ENCODE results near the gene FOXO4. TPM values are rescaled to one million over a fixed set of nuclear protein-coding genes. Genes with fewer than 3 reads are reported as not detected.

The FOXO4 gene
- total and polyA plus RNA-seq, 10 of the 15 experiments (the other 5 are each of a cell fraction or from before 2014, with no cell fraction given) = 0.05 to 6.9 (median 2.3) TPM

DNA sequence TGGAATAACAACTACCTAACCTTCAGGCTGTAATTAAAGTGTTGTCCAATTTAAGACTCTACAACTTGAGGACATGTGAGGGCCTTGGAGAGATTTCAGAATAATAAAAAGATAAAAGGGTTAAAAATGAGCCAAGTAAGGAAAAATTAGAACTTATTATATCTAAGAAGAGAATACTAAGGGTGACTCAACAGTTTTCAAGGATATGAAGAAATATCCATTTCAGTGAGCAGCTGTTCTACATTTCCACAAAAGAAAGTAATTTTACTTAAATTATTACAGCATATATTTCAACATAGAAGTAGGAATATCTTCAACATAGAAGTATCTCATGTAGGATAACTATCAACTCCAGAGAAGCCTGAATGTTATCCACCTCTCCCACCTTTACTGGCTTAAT lies 38.8 kb upstream of the FOXO4 start (continued):
- TF ChIP-seq, protein P1, sequence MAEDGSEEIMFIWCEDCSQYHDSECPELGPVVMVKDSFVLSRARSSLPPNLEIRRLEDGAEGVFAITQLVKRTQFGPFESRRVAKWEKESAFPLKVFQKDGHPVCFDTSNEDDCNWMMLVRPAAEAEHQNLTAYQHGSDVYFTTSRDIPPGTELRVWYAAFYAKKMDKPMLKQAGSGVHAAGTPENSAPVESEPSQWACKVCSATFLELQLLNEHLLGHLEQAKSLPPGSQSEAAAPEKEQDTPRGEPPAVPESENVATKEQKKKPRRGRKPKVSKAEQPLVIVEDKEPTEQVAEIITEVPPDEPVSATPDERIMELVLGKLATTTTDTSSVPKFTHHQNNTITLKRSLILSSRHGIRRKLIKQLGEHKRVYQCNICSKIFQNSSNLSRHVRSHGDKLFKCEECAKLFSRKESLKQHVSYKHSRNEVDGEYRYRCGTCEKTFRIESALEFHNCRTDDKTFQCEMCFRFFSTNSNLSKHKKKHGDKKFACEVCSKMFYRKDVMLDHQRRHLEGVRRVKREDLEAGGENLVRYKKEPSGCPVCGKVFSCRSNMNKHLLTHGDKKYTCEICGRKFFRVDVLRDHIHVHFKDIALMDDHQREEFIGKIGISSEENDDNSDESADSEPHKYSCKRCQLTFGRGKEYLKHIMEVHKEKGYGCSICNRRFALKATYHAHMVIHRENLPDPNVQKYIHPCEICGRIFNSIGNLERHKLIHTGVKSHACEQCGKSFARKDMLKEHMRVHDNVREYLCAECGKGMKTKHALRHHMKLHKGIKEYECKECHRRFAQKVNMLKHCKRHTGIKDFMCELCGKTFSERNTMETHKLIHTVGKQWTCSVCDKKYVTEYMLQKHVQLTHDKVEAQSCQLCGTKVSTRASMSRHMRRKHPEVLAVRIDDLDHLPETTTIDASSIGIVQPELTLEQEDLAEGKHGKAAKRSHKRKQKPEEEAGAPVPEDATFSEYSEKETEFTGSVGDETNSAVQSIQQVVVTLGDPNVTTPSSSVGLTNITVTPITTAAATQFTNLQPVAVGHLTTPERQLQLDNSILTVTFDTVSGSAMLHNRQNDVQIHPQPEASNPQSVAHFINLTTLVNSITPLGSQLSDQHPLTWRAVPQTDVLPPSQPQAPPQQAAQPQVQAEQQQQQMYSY (CRISPR knock-in tag; IDR thresholded peaks at IDR 0.05) = no peak

DNA sequence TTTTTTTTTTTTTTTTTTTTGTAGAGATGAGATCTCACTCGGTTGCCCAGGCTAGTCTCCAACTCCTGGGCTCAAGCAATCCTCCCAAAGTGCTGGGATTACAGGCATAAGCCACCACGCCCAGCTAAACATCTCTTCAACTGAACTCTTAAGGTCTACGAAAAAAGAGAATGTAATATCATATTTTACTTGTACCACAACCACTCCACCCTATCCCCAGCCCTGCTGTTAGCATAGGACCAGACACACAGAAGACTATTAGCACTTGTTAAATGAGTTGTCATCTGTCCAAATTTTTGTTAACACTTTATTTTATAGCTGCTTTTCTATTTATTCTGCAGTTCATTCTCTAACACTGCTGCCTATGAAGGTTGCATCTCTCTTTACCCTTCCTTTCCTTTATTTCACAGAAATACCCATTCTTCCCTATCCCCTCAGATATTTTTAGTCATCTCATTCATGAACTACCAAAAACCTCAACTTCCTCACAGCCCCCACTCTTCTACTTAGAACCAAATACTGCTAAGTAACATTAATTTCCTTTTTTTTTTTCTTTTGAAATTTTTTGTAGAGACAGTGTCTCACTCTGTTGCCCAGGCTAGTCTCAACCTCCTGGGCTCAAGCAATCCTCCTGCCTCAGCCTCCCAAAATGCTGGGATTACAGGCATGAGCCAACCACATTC lies 37.7 kb upstream of the FOXO4 start:
- Histone ChIP-seq H3K4me1 (ENCODE audit: control insufficient read depth, insufficient read depth, low read length) (no peaks in the 10 kb centered on the region; the same call in 1 of the 2 replicates), H3K27ac (ENCODE audit: control insufficient read depth, insufficient read depth) (no peak overlapping the region), H3K4me2 (ENCODE audit: control insufficient read depth, insufficient read depth) (no peak overlapping the region), H3K4me3 (no peak overlapping the region), H3K79me2 (ENCODE audit: control insufficient read depth, insufficient read depth, low read length) (no peaks in the 10 kb centered on the region), H3K9ac (ENCODE audit: control insufficient read depth, insufficient read depth, low read length) (no peak overlapping the region), H4K20me1 (ENCODE audit: control insufficient read depth, insufficient read depth) (no peaks in the 10 kb centered on the region), H2AFZ (ENCODE audit: control insufficient read depth, low read depth, low read length) (no peak overlapping the region), H3K27me3 (replicated peaks in 1 of 2; ENCODE audit: control insufficient read depth in 2 of 2, insufficient read depth in 2 of 2, low read length in 1 of 2) (no peaks in the 10 kb centered on the region), H3K36me3 (ENCODE audit: control insufficient read depth in 2 of 2, insufficient read depth in 2 of 2, low read length in 1 of 2) (peaks cover 2 to 4% of the 10 kb centered on the region in 2 experiments; a peak in 2 of 4 replicates), H3K9me3 (replicated peaks; ENCODE audit: control insufficient read depth, insufficient read depth, low read length) (no peaks in the 10 kb centered on the region)
- ChIA-PET SMC1A (ENCODE audit: uncharacterized antibody, unreplicated experiment) (interaction anchor here (1.0 to 1.3 kb wide), 2 partner anchors 10 to 60 kb away, joined by 3 to 4 read pairs; partner anchors contain the start of genes MED12 and SNX12), RAD21 (ENCODE audit: unreplicated experiment) (no interaction called here), CTCF (interaction anchor here (0.6 to 0.8 kb wide), 3 partner anchors 10 to 122 kb away, joined by 3 read pairs; no protein-coding TSS in a partner anchor), POLR2A (no interaction called here)
- ATAC-seq = no peak
- DNase-seq (ENCODE audit: low read depth, low spot score) = no peak
- no TSS peak for BruUV-seq (replicated peaks)
- in situ Hi-C loops (cut with MboI) (no loop called here), intact Hi-C loops (cut with micrococcal nuclease; ENCODE audit: unreplicated experiment) (no loop called here)
- 72% methylated on average over 3 of the region's 3 CpGs for WGBS (ENCODE audit: insufficient coverage, insufficient replicate concordance, low lambda C conversion rate, missing lambda C conversion rate)
- FAIRE-seq = no peak
- TF ChIP-seq FOXK2 (IDR thresholded peaks at IDR 0.05) = no peak
- TF ChIP-seq SIX5 (IDR thresholded peaks at IDR 0.05; ENCODE audit: low read depth, low read length, severe bottlenecking) = no peak
- no peak for TF ChIP-seq RFX5 (IDR thresholded peaks at IDR 0.05; ENCODE audit: low read depth, low read length)
- no peak for TF ChIP-seq RAD51 (IDR thresholded peaks at IDR 0.05)
- no peak for TF ChIP-seq KDM1A (IDR thresholded peaks at IDR 0.05; ENCODE audit: borderline replicate concordance)
- no peak for TF ChIP-seq RAD21 (IDR thresholded peaks at IDR 0.05; ENCODE audit: insufficient read depth, low read depth, low read length)

Data from GM12878 (cell line).